HUES64 (cell line): Measurements from ENCODE around the gene TECPR2.

ENCODE experiments used
- H3K27ac ChIP-seq: 2 replicates; pipeline ENCODE4 v1.7.0; 2013; ENCODE audit warnings: low read depth, low read length, inconsistent platforms
- H3K27me3 ChIP-seq: 2 replicates; pipeline ENCODE4 v1.6.1; 2013; ENCODE audit warnings: mild to moderate bottlenecking, low read length; ENCODE audit not compliant: insufficient read depth
- H3K36me3 ChIP-seq: 2 replicates; pipeline ENCODE4 v1.6.1; 2013; ENCODE audit warnings: mild to moderate bottlenecking, low read length; ENCODE audit not compliant: insufficient read depth
- H3K4me1 ChIP-seq: 2 replicates; pipeline ENCODE4 v1.6.1; 2013; ENCODE audit warnings: mild to moderate bottlenecking, low read length, moderate library complexity; ENCODE audit not compliant: insufficient read depth
- H3K4me3 ChIP-seq: 2 replicates; pipeline ENCODE4 v1.5.1; 2013; ENCODE audit warnings: mild to moderate bottlenecking, low read length, moderate library complexity
- H3K9ac ChIP-seq: 2 replicates; pipeline ENCODE4 v1.6.1; 2013; ENCODE audit warnings: mild to moderate bottlenecking, low read depth, low read length
- H3K9me3 ChIP-seq: 2 replicates; pipeline ENCODE4 v1.6.1; 2013; ENCODE audit warnings: low read depth, low read length; ENCODE audit not compliant: insufficient read depth
- WGBS: fragments of 150-250, 120-280 bp; methylation state at CpG from one replicate; pipeline ENCODE4 v1.1.7; 2013; ENCODE audit warnings: missing lambda C conversion rate; 5-methylcytosine and 5-hydroxymethylcytosine counted together

Gene TECPR2

GRCh38 chr14:102472791-102473150 lies 110.0 kb downstream of the TECPR2 start:
- Histone ChIP-seq H3K4me1 (no peaks in the 10 kb centered on the region), H3K27me3 (no peaks in the 10 kb centered on the region), H3K9ac (no peak overlapping the region), H3K27ac (no peak overlapping the region), H3K36me3 (no peaks in the 10 kb centered on the region), H3K4me3 (no peak overlapping the region), H3K9me3 (no peaks in the 10 kb centered on the region)
- WGBS: 95% methylated on average over 9 of the region's 9 CpGs

- Histone ChIP-seq H3K9me3 (no peaks in the 10 kb centered on the region), H3K27me3 (no peaks in the 10 kb centered on the region), H3K27ac (no peak overlapping the region), H3K9ac (no peak overlapping the region), H3K4me1 (no peaks in the 10 kb centered on the region), H3K36me3 (no peaks in the 10 kb centered on the region), H3K4me3 (no peak overlapping the region)
- WGBS: 98% methylated on average over 2 of the region's 2 CpGs
These were observed 110.8 kb downstream of the TECPR2 start for GRCh38 chr14:102473559-102473958.

GRCh38 chr14:102474934-102475333 lies 112.2 kb downstream of the TECPR2 start:
- Histone ChIP-seq H3K9ac (no peak overlapping the region), H3K27ac (no peak overlapping the region), H3K9me3 (no peaks in the 10 kb centered on the region), H3K4me1 (no peaks in the 10 kb centered on the region), H3K27me3 (no peaks in the 10 kb centered on the region), H3K4me3 (no peak overlapping the region), H3K36me3 (no peaks in the 10 kb centered on the region)
- WGBS: 96% methylated on average over 5 of the region's 5 CpGs

DNA sequence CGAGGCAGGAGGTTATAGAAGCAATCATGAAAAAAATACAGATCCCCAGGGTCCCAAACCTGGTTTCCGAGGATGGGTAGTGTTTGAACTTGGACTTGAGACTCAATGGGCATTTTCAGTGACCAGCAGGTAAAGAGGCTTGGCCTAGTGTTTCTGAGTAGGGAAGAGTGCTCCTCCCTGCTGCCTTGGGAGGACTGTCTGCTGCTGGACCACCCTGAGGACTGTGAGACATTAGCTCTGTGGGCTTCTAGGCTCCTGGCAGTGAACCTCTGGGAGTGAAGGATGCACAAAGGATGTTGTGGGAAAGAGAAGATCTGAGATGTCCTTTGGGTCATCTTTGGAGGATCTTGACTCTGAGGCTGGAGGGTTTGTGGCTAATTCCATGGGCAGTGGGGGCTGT lies 116.4 kb downstream of the TECPR2 start:
- Histone ChIP-seq H3K27me3 (no peaks in the 10 kb centered on the region), H3K36me3 (no peaks in the 10 kb centered on the region), H3K4me1 (no peaks in the 10 kb centered on the region), H3K27ac (no peak overlapping the region), H3K4me3 (no peak overlapping the region), H3K9me3 (no peaks in the 10 kb centered on the region), H3K9ac (no peak overlapping the region)
- WGBS: 95% methylated on average over 2 of the region's 2 CpGs

- Histone ChIP-seq H3K27me3 (no peaks in the 10 kb centered on the region), H3K9me3 (no peaks in the 10 kb centered on the region), H3K27ac (no peak overlapping the region), H3K4me1 (no peaks in the 10 kb centered on the region), H3K9ac (no peak overlapping the region), H3K4me3 (no peak overlapping the region), H3K36me3 (no peaks in the 10 kb centered on the region)
- 94% methylated on average over 7 of the region's 7 CpGs for WGBS
These were observed 117.0 kb downstream of the TECPR2 start for GRCh38 chr14:102479777-102480176.

GRCh38 chr14:102481371-102481770 lies 118.6 kb downstream of the TECPR2 start:
- H3K36me3 ChIP-seq: no peaks in the 10 kb centered on the region
- H3K4me3 ChIP-seq: no peak overlapping the region
- H3K4me1 ChIP-seq: no peaks in the 10 kb centered on the region
- no peak overlapping the region for H3K9ac ChIP-seq
- WGBS: 92% methylated on average over 4 of the region's 4 CpGs
- no peak overlapping the region for H3K27ac ChIP-seq
- H3K9me3 ChIP-seq: no peaks in the 10 kb centered on the region
- no peaks in the 10 kb centered on the region for H3K27me3 ChIP-seq

GRCh38 chr14:102481791-102482238 lies 119.1 kb downstream of the TECPR2 start:
- 87% methylated on average over 8 of the region's 8 CpGs for WGBS
- no peaks in the 10 kb centered on the region for H3K4me1 ChIP-seq
- H3K36me3 ChIP-seq: no peaks in the 10 kb centered on the region
- no peak overlapping the region for H3K4me3 ChIP-seq
- no peak overlapping the region for H3K27ac ChIP-seq
- H3K27me3 ChIP-seq: no peaks in the 10 kb centered on the region
- H3K9ac ChIP-seq: no peak overlapping the region
- H3K9me3 ChIP-seq: no peaks in the 10 kb centered on the region

DNA sequence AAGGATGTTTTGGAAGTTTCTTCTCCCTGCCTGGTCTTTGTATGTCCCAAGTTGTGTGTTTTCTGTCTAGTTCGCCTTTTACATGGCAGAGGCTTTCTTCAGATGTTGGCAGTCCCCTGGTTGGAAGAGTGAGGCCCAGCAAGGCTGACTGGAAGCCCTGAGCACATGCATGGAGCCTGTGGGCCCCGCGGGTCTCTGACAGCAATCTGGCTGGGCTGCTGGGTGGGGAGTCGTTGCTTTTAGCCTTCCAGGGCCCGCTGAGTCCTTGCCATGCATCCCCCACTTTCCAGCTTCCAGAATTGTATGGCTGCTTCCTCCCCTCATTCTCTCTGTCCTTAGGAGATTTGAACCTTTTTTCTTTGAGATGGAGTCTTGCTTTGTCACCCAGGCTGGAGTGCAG lies 121.6 kb downstream of the TECPR2 start:
- no peak overlapping the region for H3K4me3 ChIP-seq
- no peaks in the 10 kb centered on the region for H3K27me3 ChIP-seq
- H3K9me3 ChIP-seq: no peaks in the 10 kb centered on the region
- WGBS: 87% methylated on average over 5 of the region's 5 CpGs
- H3K4me1 ChIP-seq: no peaks in the 10 kb centered on the region
- H3K9ac ChIP-seq: no peak overlapping the region
- no peaks in the 10 kb centered on the region for H3K36me3 ChIP-seq
- H3K27ac ChIP-seq: no peak overlapping the region

DNA sequence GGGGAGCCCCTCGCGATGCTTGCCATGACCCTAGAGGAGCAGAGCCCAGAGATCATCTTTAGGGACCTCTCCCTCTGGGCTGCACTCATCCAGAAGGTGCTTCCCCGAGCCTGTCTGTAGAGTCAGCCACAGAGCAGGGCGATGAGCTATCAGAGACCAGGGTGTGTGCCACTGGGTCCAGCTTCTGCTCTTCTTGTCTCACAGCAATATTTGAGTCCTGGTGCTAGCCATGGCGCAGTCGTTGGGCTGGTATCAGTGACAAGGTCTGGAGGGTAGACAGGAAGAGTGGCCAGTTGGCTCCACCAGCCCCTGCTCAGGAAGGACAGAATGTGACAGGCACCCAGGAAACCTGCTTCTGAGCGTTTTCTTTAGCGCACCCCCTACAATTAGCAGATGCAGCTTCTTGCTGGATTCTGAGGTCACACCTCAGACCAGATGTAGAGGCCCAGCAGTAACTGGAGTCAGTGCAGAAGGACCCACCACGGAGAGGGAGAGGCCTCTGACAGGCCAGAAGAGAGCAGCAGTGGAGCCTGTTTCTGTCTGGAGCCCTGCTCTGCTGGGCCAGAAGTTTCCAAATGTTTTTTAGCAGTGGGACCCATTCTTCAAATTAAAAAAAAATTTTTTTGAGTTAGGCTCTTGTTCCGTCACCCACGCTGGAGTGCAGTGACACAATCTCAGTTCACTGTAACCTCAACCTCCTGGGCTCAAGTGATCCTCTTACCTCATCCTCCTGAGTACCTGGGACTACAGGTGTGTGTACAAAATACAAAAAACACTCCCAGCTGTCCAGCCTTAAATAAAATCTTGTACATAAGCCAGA lies 123.2 kb downstream of the TECPR2 start:
- 94% methylated on average over 11 of the region's 11 CpGs for WGBS
- Histone ChIP-seq H3K36me3 (no peaks in the 10 kb centered on the region), H3K4me1 (no peaks in the 10 kb centered on the region), H3K9ac (no peak overlapping the region), H3K9me3 (no peaks in the 10 kb centered on the region), H3K4me3 (no peak overlapping the region), H3K27ac (no peak overlapping the region), H3K27me3 (no peaks in the 10 kb centered on the region)

GRCh38 chr14:102486513-102487203 lies 123.9 kb downstream of the TECPR2 start:
- Histone ChIP-seq H3K4me1 (no peaks in the 10 kb centered on the region), H3K36me3 (no peaks in the 10 kb centered on the region), H3K27me3 (no peaks in the 10 kb centered on the region), H3K4me3 (no peak overlapping the region), H3K9me3 (no peaks in the 10 kb centered on the region), H3K9ac (no peak overlapping the region), H3K27ac (no peak overlapping the region)
- WGBS: 88% methylated on average over 17 of the region's 17 CpGs

- H3K27me3 ChIP-seq: no peaks in the 10 kb centered on the region
- H3K27ac ChIP-seq: no peak overlapping the region
- H3K4me1 ChIP-seq: no peaks in the 10 kb centered on the region
- no peaks in the 10 kb centered on the region for H3K36me3 ChIP-seq
- no peak overlapping the region for H3K4me3 ChIP-seq
- no peak overlapping the region for H3K9ac ChIP-seq
- WGBS: 95% methylated on average over 7 of the region's 7 CpGs
- no peaks in the 10 kb centered on the region for H3K9me3 ChIP-seq
These were observed 124.5 kb downstream of the TECPR2 start for GRCh38 chr14:102487204-102487577.
